GM12873 (cell line): ENCODE data around the gene TIA1.

Source experiments
- CTCF ChIP-seq: IDR thresholded peaks from 2 replicates; pipeline ENCODE4 v1.5.1; 2012; ENCODE audit warnings: low read depth, mild to moderate bottlenecking, moderate library complexity, low read length, control low read depth; ENCODE audit not compliant: insufficient read depth; ENCODE audit errors: missing control alignments

Gene TIA1

GRCh38 chr2:70248181-70248847 lies at the start of gene TIA1:
TIA1 (minus strand) TSS chr2:70248628; CDS start chr2:70248430, 198 bp downstream.
- TF ChIP-seq CTCF, result no peak

- TF ChIP-seq CTCF, result no peak
These were observed 35.2 kb upstream of the TIA1 start for GRCh38 chr2:70283500-70284191.

- TF ChIP-seq CTCF, result no peak
These were observed 34.0 kb upstream of the TIA1 start for GRCh38 chr2:70282439-70282838.

GRCh38 chr2:70280242-70280798 lies 31.9 kb upstream of the TIA1 start:
- no peak for TF ChIP-seq CTCF

GRCh38 chr2:70270323-70270722 lies 21.9 kb upstream of the TIA1 start:
- TF ChIP-seq CTCF, result no peak

GRCh38 chr2:70261501-70261900 lies 13.1 kb upstream of the TIA1 start:
- no peak for TF ChIP-seq CTCF

- no peak for TF ChIP-seq CTCF
These were observed 10.1 kb upstream of the TIA1 start for GRCh38 chr2:70258532-70258875.
